ENCODE measurements around the gene ATXN1.

- TF ChIP-seq CTCF (IDR thresholded peaks at IDR 0.05), result no peak
- TF ChIP-seq POLR2AphosphoS5 (IDR thresholded peaks at IDR 0.05), result no peak
- no peak for TF ChIP-seq EP300 (IDR thresholded peaks at IDR 0.05)
These were observed 380.9 kb downstream of the ATXN1 start for GRCh38 chr6:16380220-16380809.

Measured in gastroesophageal sphincter (tissue), 3 donors.